IMR-90 (cell line): ENCODE results near the gene ARHGAP8. TPM values are rescaled to one million over a fixed set of nuclear protein-coding genes. Genes with fewer than 3 reads are reported as not detected.

Experiments used
- ATAC-seq: fragments of 200-7000 bp; cut with Tn5 transposase; 2 replicates; pipeline ENCODE4 v1.9.1; 2020; ENCODE audit warnings: low read depth, mild to moderate bottlenecking, moderate library complexity
- BruUV-seq: library from RNA; stranded (reverse); fragments of 400-500 nt; replicated peaks from 2 replicates; lab custom pipeline; 2021; lab: Mats Ljungman, UMichigan
- CTCF ChIA-PET: fragments of 300-600 bp; formaldehyde crosslinking; extraction: SDS; loops from one replicate; lab custom pipeline; 2021; ENCODE audit warnings: antibody characterized with exemption; lab: Yijun Ruan, JAX
- POLR2A ChIA-PET: fragments of 300-600 bp; sonication (Branson Sonifier 250); formaldehyde crosslinking; loops from one replicate; lab custom pipeline; 2022; ENCODE audit warnings: antibody characterized with exemption; ENCODE audit not compliant: unreplicated experiment; lab: Charles Lee
- DNase-seq: peaks from one replicate; pipeline ENCODE4 v3.0.0; 2013
- H2AFZ ChIP-seq: replicated peaks from 2 replicates; pipeline ENCODE3; 2013; ENCODE audit warnings: low read length, mild to moderate bottlenecking; ENCODE audit not compliant: poor library complexity
- H2AK5ac ChIP-seq: 2 replicates; pipeline ENCODE4 v1.6.1; 2013; ENCODE audit warnings: low read depth, low read length, inconsistent platforms
- H2AK9ac ChIP-seq: replicated peaks from 2 replicates; pipeline ENCODE3; 2013; ENCODE audit warnings: mild to moderate bottlenecking, low read depth, low read length, moderate library complexity; ENCODE audit not compliant: poor library complexity
- H2BK120ac ChIP-seq: 2 replicates; pipeline ENCODE4 v1.6.1; 2013; ENCODE audit warnings: low read depth, low read length, inconsistent platforms
- H2BK15ac ChIP-seq: 3 replicates; pipeline ENCODE4 v1.6.1; 2013; ENCODE audit warnings: low read depth, low read length, inconsistent platforms
- H2BK20ac ChIP-seq: 2 replicates; pipeline ENCODE4 v1.6.1; 2013; ENCODE audit warnings: low read depth, mild to moderate bottlenecking, inconsistent platforms, low read length, moderate library complexity
- H2BK5ac ChIP-seq: 2 replicates; pipeline ENCODE4 v1.6.1; 2013; ENCODE audit warnings: mild to moderate bottlenecking, low read depth, low read length, inconsistent platforms; ENCODE audit not compliant: poor library complexity, severe bottlenecking
- H3K14ac ChIP-seq: replicated peaks from 2 replicates; pipeline ENCODE4 v1.6.1; 2013; ENCODE audit warnings: low read depth, low read length, inconsistent platforms
- H3K18ac ChIP-seq: 2 replicates; pipeline ENCODE4 v1.6.1; 2013; ENCODE audit warnings: low read depth, low read length, control low read depth
- H3K23ac ChIP-seq: 2 replicates; pipeline ENCODE4 v1.6.1; 2013; ENCODE audit warnings: low read depth, low read length, inconsistent platforms
- H3K27ac ChIP-seq: 2 replicates; pipeline ENCODE4 v1.5.1; 2013; ENCODE audit warnings: mild to moderate bottlenecking, control low read depth, low read length; ENCODE audit not compliant: insufficient read depth
- H3K27me3 ChIP-seq: 2 replicates; pipeline ENCODE4 v1.6.1; 2013; ENCODE audit warnings: low read length; ENCODE audit not compliant: control insufficient read depth, insufficient read depth
- H3K36me3 ChIP-seq: 2 replicates; pipeline ENCODE4 v1.6.1; 2013; ENCODE audit warnings: low read length, mixed read lengths; ENCODE audit not compliant: control insufficient read depth, insufficient read depth
- H3K4ac ChIP-seq: 2 replicates; pipeline ENCODE4 v1.6.1; 2013; ENCODE audit warnings: low read depth, low read length, inconsistent platforms
- H3K4me1 ChIP-seq: 2 replicates; pipeline ENCODE4 v1.6.1; 2013; ENCODE audit warnings: low read length, mixed read lengths; ENCODE audit not compliant: control insufficient read depth, insufficient read depth
- H3K4me2 ChIP-seq: 2 replicates; pipeline ENCODE4 v1.6.1; 2013; ENCODE audit warnings: low read depth, mild to moderate bottlenecking, control low read depth, low read length, moderate library complexity
- H3K4me3 ChIP-seq: 2 replicates; pipeline ENCODE4 v1.5.1; 2013; ENCODE audit warnings: low read depth, mild to moderate bottlenecking, control low read depth, low read length, moderate library complexity; ENCODE audit not compliant: insufficient read depth
- H3K56ac ChIP-seq: 2 replicates; pipeline ENCODE4 v1.6.1; 2013; ENCODE audit warnings: low read length, inconsistent platforms; ENCODE audit not compliant: insufficient read depth; ENCODE audit errors: extremely low read depth
- H3K79me1 ChIP-seq, 2 experiments: 2 replicates each; pipeline ENCODE4 v1.6.1; 2013; ENCODE audit warnings: low read length in 2 of 2, inconsistent platforms in 1 of 2, low read depth in 1 of 2
- H3K9ac ChIP-seq: 2 replicates; pipeline ENCODE4 v1.6.1; 2013; ENCODE audit warnings: low read depth, low read length, control low read depth
- H3K9me1 ChIP-seq: 2 replicates; pipeline ENCODE4 v1.6.1; 2013; ENCODE audit warnings: low read length, inconsistent platforms; ENCODE audit not compliant: insufficient read depth
- H3K9me3 ChIP-seq: 2 replicates; pipeline ENCODE4 v1.6.1; 2013; ENCODE audit warnings: low read length; ENCODE audit not compliant: control insufficient read depth, insufficient read depth
- H4K20me1 ChIP-seq: 2 replicates; pipeline ENCODE4 v1.6.1; 2013; ENCODE audit warnings: low read length, inconsistent platforms; ENCODE audit not compliant: insufficient read depth
- H4K5ac ChIP-seq: 2 replicates; pipeline ENCODE4 v1.6.1; 2013; ENCODE audit warnings: mild to moderate bottlenecking, low read depth, low read length, control low read depth
- H4K8ac ChIP-seq, 2 experiments: 2 replicates each; pipeline ENCODE4 v1.6.1; 2013; ENCODE audit warnings: low read depth in 2 of 2, low read length in 2 of 2, control low read depth in 1 of 2, inconsistent platforms in 1 of 2
- H4K91ac ChIP-seq: 2 replicates; pipeline ENCODE4 v1.6.1; 2013; ENCODE audit warnings: low read depth, low read length, inconsistent platforms; ENCODE audit not compliant: insufficient read depth
- BHLHE40 ChIP-seq: fragments of 150-350 bp; IDR thresholded peaks from 2 replicates; pipeline ENCODE4 v1.6.1; 2016; ENCODE audit warnings: mild to moderate bottlenecking, low read depth, low read length
- CEBPB ChIP-seq: IDR thresholded peaks from 2 replicates; pipeline ENCODE4 v1.6.1; 2012; ENCODE audit warnings: low read depth, low read length, improper control_type of control experiment
- CHD1 ChIP-seq: IDR thresholded peaks from 2 replicates; pipeline ENCODE4 v1.6.1; 2012; ENCODE audit warnings: low read depth, low read length, improper control_type of control experiment
- ELK1 ChIP-seq: fragments of 150-350 bp; IDR thresholded peaks from 2 replicates; pipeline ENCODE4 v1.6.1; 2016; ENCODE audit warnings: low read depth, mild to moderate bottlenecking, low read length, moderate library complexity, borderline replicate concordance
- FOS ChIP-seq: fragments of 150-350 bp; IDR thresholded peaks from 2 replicates; pipeline ENCODE4 v1.6.1; 2016; ENCODE audit warnings: low read depth, low read length
- MAFK ChIP-seq: IDR thresholded peaks from 2 replicates; pipeline ENCODE4 v1.6.1; 2012; ENCODE audit warnings: low read depth, low read length, improper control_type of control experiment
- MAZ ChIP-seq: IDR thresholded peaks from 2 replicates; pipeline ENCODE4 v1.6.1; 2012; ENCODE audit warnings: low read depth, mild to moderate bottlenecking, low read length, improper control_type of control experiment, moderate library complexity, borderline replicate concordance
- MXI1 ChIP-seq: IDR thresholded peaks from 2 replicates; pipeline ENCODE4 v1.6.1; 2012; ENCODE audit warnings: low read depth, mild to moderate bottlenecking, low read length, moderate library complexity, borderline replicate concordance
- NFE2L2 ChIP-seq: fragments of 150-350 bp; IDR thresholded peaks from 2 replicates; pipeline ENCODE4 v1.6.1; 2016; ENCODE audit warnings: low read depth, mild to moderate bottlenecking, low read length
- POLR2A ChIP-seq: IDR thresholded peaks from 2 replicates; pipeline ENCODE4 v1.6.1; 2012; ENCODE audit warnings: mild to moderate bottlenecking, low read depth, low read length
- RAD21 ChIP-seq: IDR thresholded peaks from 2 replicates; pipeline ENCODE4 v1.6.1; 2012; ENCODE audit warnings: low read length, improper control_type of control experiment
- RCOR1 ChIP-seq: IDR thresholded peaks from 2 replicates; pipeline ENCODE4 v1.6.1; 2012; ENCODE audit warnings: mild to moderate bottlenecking, low read length, improper control_type of control experiment; ENCODE audit not compliant: insufficient replicate concordance
- RFX5 ChIP-seq: IDR thresholded peaks from 2 replicates; pipeline ENCODE4 v1.8.0; 2012; ENCODE audit warnings: low read depth, mild to moderate bottlenecking, low read length, moderate library complexity
- SMC3 ChIP-seq: fragments of 150-350 bp; IDR thresholded peaks from 2 replicates; pipeline ENCODE4 v1.6.1; 2016; ENCODE audit warnings: low read depth, mild to moderate bottlenecking, antibody characterized with exemption, low read length, moderate library complexity
- USF2 ChIP-seq: fragments of 150-350 bp; IDR thresholded peaks from 2 replicates; pipeline ENCODE4 v1.6.1; 2017; ENCODE audit warnings: mild to moderate bottlenecking, antibody characterized with exemption, low read length, low read depth
- WGBS, 2 experiments: methylation state at CpG; one replicate each; pipeline versions ENCODE4 v1.1.5 to v1.1.7; 2013; ENCODE audit warnings: missing lambda C conversion rate in 2 of 2; ENCODE audit not compliant: insufficient read length in 1 of 2; ENCODE audit errors: extremely low coverage in 2 of 2; 5-methylcytosine and 5-hydroxymethylcytosine counted together
- dilution Hi-C: fragments of 300-500 bp; cut with HindIII; formaldehyde crosslinking; loops from one replicate; pipeline ENCODE4 v1.14.3; 2018; ENCODE audit warnings: low sequenced_read_pairs; ENCODE audit not compliant: unreplicated experiment
- in situ Hi-C: fragments of 300-500 bp; cut with MboI; formaldehyde crosslinking; loops from 3 replicates; pipeline ENCODE4 v1.14.3; 2019; ENCODE audit warnings: low sequenced_read_pairs, inconsistent platforms, mixed read lengths
- intact Hi-C: fragments of 100-400 bp; cut with micrococcal nuclease; formaldehyde crosslinking; loops from 2 replicates; pipeline ENCODE4 v1.10.0; 2022
- polyA plus RNA-seq, 3 experiments: library from polyadenylated mRNA; depleted of rRNA; stranded (reverse); fragments of >200 nt; gene quantifications; 2 replicates each; pipeline ENCODE4 v1.2.3, GENCODE V29; 2012; ENCODE audit warnings: low replicate concordance in 1 of 3
- total RNA-seq: library from RNA; depleted of rRNA; stranded (reverse); fragments of >200 nt; gene quantifications from 2 replicates; pipeline ENCODE4 v1.2.3, GENCODE V29; 2012
- TF ChIP-seq, protein P1 (sequence below): conservative IDR thresholded peaks from 2 replicates; pipeline ENCODE4 v1.5.1; 2012; ENCODE audit warnings: mild to moderate bottlenecking, low read depth, low read length, improper control_type of control experiment

ARHGAP8 gene
- total and polyA plus RNA-seq, 2 of the 4 experiments (the other 2 are of a cell fraction) = 0.18 to 0.21 TPM

- intact Hi-C loops (no loop called here), dilution Hi-C loops (no loop called here), in situ Hi-C loops (no loop called here)
- no peak overlapping the region for H4K8ac ChIP-seq
- no peak overlapping the region for H2AK5ac ChIP-seq
- H4K91ac ChIP-seq = no peak overlapping the region
- peaks cover 32% of the 10 kb centered on the region for H3K27me3 ChIP-seq
- ChIA-PET POLR2A (no interaction called here), CTCF (no interaction called here)
- no peak overlapping the region for H3K14ac ChIP-seq
- H3K23ac ChIP-seq = no peak overlapping the region
- H3K27ac ChIP-seq = no peak overlapping the region
- no peak for DNase-seq
- 34% methylated on average over 13 of the region's 24 CpGs; no CpG with 5 or more reads in 1 of the 2 experiments for WGBS, 2 experiments
- no peaks in the 10 kb centered on the region for H3K36me3 ChIP-seq
- no peak overlapping the region for H3K4ac ChIP-seq
- H2BK15ac ChIP-seq = no peak overlapping the region
- H2BK5ac ChIP-seq = no peak overlapping the region
- H4K5ac ChIP-seq = no peak overlapping the region
- no peak overlapping the region for H2BK120ac ChIP-seq
- no peak overlapping the region for H3K4me3 ChIP-seq
- no peak overlapping the region for H3K56ac ChIP-seq
- no peak for ATAC-seq
- no peaks in the 10 kb centered on the region for H3K4me1 ChIP-seq
- H2AFZ ChIP-seq = peak overlapping the region; percentile 10
- TF ChIP-seq RFX5 = no peak
- TF ChIP-seq ELK1 = no peak
- no peak for TF ChIP-seq FOS
- TF ChIP-seq RAD21 = no peak
- TF ChIP-seq MXI1 = no peak
- TF ChIP-seq NFE2L2 = no peak
- TF ChIP-seq, protein P1, sequence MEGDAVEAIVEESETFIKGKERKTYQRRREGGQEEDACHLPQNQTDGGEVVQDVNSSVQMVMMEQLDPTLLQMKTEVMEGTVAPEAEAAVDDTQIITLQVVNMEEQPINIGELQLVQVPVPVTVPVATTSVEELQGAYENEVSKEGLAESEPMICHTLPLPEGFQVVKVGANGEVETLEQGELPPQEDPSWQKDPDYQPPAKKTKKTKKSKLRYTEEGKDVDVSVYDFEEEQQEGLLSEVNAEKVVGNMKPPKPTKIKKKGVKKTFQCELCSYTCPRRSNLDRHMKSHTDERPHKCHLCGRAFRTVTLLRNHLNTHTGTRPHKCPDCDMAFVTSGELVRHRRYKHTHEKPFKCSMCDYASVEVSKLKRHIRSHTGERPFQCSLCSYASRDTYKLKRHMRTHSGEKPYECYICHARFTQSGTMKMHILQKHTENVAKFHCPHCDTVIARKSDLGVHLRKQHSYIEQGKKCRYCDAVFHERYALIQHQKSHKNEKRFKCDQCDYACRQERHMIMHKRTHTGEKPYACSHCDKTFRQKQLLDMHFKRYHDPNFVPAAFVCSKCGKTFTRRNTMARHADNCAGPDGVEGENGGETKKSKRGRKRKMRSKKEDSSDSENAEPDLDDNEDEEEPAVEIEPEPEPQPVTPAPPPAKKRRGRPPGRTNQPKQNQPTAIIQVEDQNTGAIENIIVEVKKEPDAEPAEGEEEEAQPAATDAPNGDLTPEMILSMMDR = no peak
- no peak for TF ChIP-seq CEBPB
- TF ChIP-seq RCOR1 = no peak
- no peak for TF ChIP-seq SMC3
- TF ChIP-seq USF2 = no peak
- no peak for TF ChIP-seq BHLHE40
- no peak for TF ChIP-seq MAFK
- TF ChIP-seq CHD1 = no peak
- TF ChIP-seq MAZ = no peak
- TF ChIP-seq POLR2A = no peak
- no peak overlapping the region for H3K18ac ChIP-seq
- peak overlapping the region; percentile 6; the same call in 1 of the 2 replicates for H3K4me2 ChIP-seq
- no TSS peak for BruUV-seq
- no peak overlapping the region for H3K9ac ChIP-seq
- H2AK9ac ChIP-seq = no peak overlapping the region
- H3K9me1 ChIP-seq = no peaks in the 10 kb centered on the region
- H2BK20ac ChIP-seq = no peak overlapping the region
- no peaks in the 10 kb centered on the region for H3K79me1 ChIP-seq
- no peaks in the 10 kb centered on the region for H3K9me3 ChIP-seq
- H4K20me1 ChIP-seq = no peaks in the 10 kb centered on the region
These were observed 41.3 kb downstream of the ARHGAP8 start for GRCh38 chr22:44793506-44794172.
